NCI-H82 treated with DMSO at 0.1 percent for 48 hours (cell line): ENCODE measurements around the gene TMEM129.

Source experiments
- DNase-seq: peaks from one replicate; lab custom pipeline; 2025; ENCODE audit not compliant: unreplicated experiment; lab: John Stamatoyannopoulos, UW

Gene TMEM129

DNA sequence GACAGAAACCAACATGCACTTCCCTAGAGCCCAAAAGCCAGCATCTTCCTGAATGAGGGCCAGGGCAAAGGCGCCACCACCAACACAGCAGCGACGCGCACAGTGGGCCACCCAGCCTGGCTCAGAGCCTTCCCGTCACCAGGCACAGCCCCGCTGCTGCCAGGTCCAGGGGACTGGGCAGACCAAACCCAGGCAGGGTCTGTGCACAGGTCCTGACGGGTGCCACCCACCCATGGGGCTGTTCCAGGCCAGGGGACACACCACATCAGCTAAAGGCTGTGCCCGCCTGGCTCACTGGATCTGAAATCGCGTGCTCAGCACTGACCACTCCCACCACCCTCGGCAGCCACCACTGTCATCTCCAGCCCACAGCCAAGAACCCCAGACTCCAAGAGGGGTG, 50.8 kb downstream of the TMEM129 start:
- DNase-seq = no peak

DNA sequence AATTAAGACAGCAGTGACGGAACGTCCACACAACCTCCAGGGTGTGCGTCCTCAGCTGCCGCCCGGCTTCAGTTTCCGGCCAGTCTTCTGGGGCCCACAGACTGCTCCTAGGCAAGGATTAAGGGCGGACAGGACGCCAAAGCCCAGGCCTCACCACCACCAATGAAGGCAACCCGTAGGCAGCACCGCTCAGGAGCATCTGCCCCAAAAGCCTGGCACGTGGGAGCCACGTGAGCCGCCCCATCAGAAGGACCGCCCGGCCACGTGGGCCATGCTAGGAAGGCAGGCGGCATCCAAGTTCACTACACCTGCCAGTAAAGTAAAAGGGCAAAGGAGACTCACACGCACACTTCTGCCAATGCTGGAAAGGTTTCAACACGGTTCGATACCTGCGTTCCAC, 51.3 kb downstream of the TMEM129 start:
- DNase-seq = no peak

DNA sequence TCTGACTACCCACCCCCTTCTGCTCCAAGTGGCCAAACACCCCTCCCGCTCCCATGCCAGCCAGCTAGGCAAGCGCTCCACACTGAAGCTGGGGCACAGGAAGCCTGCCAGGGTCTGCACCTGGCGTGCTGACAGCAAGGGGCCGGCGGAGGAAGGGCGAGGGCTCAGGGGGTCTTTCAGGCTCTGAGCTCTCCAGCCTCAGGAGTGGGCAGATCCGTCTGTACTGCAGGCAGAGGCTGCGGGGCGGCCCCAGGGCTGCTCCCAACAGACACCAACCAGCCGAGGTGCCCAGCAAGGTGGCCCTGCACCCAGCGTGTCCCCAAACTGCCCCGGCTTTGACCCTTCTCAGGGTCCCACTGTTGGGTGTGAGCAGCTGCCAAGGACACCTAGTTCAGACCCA, 51.9 kb downstream of the TMEM129 start:
- no peak for DNase-seq

DNA sequence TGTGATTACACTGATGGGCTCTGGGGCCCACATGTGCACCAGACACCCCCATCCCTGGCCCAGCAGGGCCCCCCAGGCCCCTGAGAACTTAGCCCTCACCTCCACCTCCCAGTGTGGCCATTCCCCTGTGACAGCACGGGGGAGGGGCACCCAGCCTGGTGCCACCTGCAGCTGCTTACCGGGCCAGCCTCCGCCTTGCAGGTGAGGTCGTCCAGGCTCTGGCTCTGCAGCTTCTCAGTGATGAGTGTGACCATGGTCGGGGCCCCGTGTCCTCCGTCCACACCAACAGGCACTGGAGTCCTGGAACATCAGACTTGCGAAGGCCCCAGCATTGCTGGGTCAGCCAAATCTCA, 52.7 kb downstream of the TMEM129 start:
- no peak for DNase-seq

DNA sequence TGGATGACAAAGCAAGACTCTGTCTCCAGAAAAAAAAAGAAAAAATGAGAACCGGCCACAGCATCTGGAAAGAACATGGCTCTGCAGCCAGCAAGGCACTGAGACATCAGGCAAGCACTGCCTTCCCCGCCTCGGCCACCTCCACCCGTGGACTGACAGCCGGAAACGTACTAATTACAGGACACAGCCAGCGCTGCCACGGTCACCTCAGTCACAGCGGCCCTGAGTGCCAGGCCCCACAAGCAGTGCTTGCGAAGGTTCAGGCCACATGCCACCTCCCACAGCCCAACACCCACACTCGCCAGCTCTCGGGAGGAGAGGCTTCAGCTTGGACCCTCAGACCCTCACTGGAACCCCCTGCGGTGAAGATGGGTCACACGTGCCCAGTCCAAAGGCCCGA, 53.9 kb downstream of the TMEM129 start:
- DNase-seq = no peak

DNA sequence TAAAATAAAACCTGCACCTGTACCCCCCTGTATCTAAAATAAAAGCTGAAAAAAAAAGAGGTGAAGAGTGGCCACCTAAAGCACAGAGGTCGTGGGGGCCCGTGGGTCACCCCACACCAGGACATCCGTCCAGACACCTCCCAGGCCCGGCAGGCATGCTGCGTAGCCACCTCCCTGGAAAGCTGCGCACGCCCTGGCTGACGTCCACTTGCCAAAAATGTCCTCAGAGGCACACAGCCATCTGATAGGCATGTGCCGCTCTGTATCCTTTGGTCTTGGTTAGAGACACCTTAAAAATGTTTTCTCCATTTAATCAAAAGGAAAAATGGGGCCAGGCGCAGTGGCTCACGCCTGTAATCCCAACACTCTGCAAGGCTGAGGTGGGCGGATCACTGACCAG, 54.7 kb downstream of the TMEM129 start:
- no peak for DNase-seq
